ENCODE measurements around the gene FDX2. TPM values are rescaled to one million over a fixed set of nuclear protein-coding genes. Genes with fewer than 3 reads are reported as not detected.

FDX2 gene
- total and polyA plus RNA-seq, 2 of the 4 experiments (the other 2 are of a cell fraction), result 39.8 to 72.0 TPM

DNA sequence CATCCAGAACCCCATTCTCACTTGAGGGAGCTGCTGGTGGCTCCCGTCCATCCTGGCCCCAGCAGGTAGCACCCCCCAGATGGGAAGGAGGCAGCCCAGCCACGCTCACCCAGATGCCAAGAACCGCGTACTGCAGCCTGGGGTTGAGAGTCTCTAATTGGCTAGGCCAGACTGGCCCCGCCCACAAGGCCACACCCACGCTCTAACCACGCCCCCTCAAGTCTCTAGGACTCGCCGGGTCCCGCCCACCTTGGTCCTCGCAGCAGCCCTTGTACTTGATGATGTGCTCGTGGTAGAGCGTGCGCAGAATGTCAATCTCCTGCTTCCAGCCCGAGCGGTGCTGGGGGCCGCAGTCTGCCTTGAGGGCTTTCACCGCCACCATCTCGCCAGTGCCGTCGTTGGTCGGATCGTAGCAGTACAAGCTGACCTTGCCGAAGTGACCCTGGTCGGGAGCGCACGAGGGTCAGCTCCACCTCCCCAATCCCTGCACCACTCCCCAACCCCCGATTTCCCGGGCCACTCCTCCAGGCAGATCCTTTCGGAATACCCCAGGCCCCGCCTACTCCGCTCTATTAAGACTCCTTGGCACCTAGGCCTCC is 38.1 kb upstream of the FDX2 start:
- Histone ChIP-seq H3K27me3 (ENCODE audit: control insufficient read depth, insufficient read depth, low read length) (no peaks in the 10 kb centered on the region), H3K79me1 (ENCODE audit: low read depth in 1 of 2, low read length in 2 of 2) (no peaks in the 10 kb centered on the region), H3K4ac (ENCODE audit: low read depth, low read length) (no peak overlapping the region), H3K4me1 (ENCODE audit: control insufficient read depth, insufficient read depth, low read length) (no peaks in the 10 kb centered on the region), H2BK15ac (ENCODE audit: low read depth, low read length) (no peak overlapping the region), H3K56ac (ENCODE audit: extremely low read depth, insufficient read depth, low read length) (no peak overlapping the region), H4K8ac (ENCODE audit: low read depth in 2 of 2, low read length in 2 of 2) (no peak overlapping the region), H3K4me3 (ENCODE audit: insufficient read depth, low read depth, low read length) (no peak overlapping the region), H2AFZ (replicated peaks; ENCODE audit: low read length, poor library complexity) (no peak overlapping the region), H4K20me1 (ENCODE audit: insufficient read depth, low read length) (no peaks in the 10 kb centered on the region), H3K14ac (replicated peaks; ENCODE audit: low read depth, low read length) (no peak overlapping the region), H3K18ac (ENCODE audit: low read depth, low read length) (no peak overlapping the region), H3K27ac (ENCODE audit: insufficient read depth, low read length) (no peak overlapping the region), H4K5ac (ENCODE audit: low read depth, low read length) (no peak overlapping the region), H2BK120ac (ENCODE audit: low read depth, low read length) (no peak overlapping the region), H2AK5ac (ENCODE audit: low read depth, low read length) (no peak overlapping the region), H3K9me3 (ENCODE audit: control insufficient read depth, insufficient read depth, low read length) (no peaks in the 10 kb centered on the region), H3K9me1 (ENCODE audit: insufficient read depth, low read length) (no peaks in the 10 kb centered on the region), H2BK20ac (ENCODE audit: low read depth, low read length) (no peak overlapping the region), H3K23ac (ENCODE audit: low read depth, low read length) (no peak overlapping the region), H4K91ac (ENCODE audit: insufficient read depth, low read depth, low read length) (no peak overlapping the region), H2AK9ac (replicated peaks; ENCODE audit: low read depth, low read length, poor library complexity) (no peak overlapping the region), H3K36me3 (ENCODE audit: control insufficient read depth, insufficient read depth, low read length) (peaks cover 53% of the 10 kb centered on the region), H2BK5ac (ENCODE audit: low read depth, low read length, poor library complexity, severe bottlenecking) (no peak overlapping the region), H3K9ac (ENCODE audit: low read depth, low read length) (no peak overlapping the region), H3K4me2 (ENCODE audit: low read depth, low read length) (no peak overlapping the region)
- WGBS, 2 experiments (ENCODE audit: extremely low coverage in 2 of 2, insufficient read length in 1 of 2), result 76% methylated on average over 28 of the region's 32 CpGs; no CpG with 5 or more reads in 1 of the 2 experiments
- dilution Hi-C loops (cut with HindIII; ENCODE audit: low sequenced_read_pairs, unreplicated experiment) (no loop called here), in situ Hi-C loops (cut with MboI; ENCODE audit: low sequenced_read_pairs) (no loop called here), intact Hi-C loops (cut with micrococcal nuclease) (no loop called here)
- TF ChIP-seq, protein P1, sequence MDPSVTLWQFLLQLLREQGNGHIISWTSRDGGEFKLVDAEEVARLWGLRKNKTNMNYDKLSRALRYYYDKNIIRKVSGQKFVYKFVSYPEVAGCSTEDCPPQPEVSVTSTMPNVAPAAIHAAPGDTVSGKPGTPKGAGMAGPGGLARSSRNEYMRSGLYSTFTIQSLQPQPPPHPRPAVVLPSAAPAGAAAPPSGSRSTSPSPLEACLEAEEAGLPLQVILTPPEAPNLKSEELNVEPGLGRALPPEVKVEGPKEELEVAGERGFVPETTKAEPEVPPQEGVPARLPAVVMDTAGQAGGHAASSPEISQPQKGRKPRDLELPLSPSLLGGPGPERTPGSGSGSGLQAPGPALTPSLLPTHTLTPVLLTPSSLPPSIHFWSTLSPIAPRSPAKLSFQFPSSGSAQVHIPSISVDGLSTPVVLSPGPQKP (IDR thresholded peaks at IDR 0.05; ENCODE audit: borderline replicate concordance, low read depth, low read length), result no peak
- TF ChIP-seq RFX5 (IDR thresholded peaks at IDR 0.05; ENCODE audit: low read depth, low read length) (no peak), MAFK (IDR thresholded peaks at IDR 0.05; ENCODE audit: low read depth, low read length) (no peak), RCOR1 (IDR thresholded peaks at IDR 0.05; ENCODE audit: insufficient replicate concordance, low read length) (no peak), CHD1 (IDR thresholded peaks at IDR 0.05; ENCODE audit: low read depth, low read length) (no peak), BHLHE40 (IDR thresholded peaks at IDR 0.05; ENCODE audit: low read depth, low read length) (no peak), POLR2A (IDR thresholded peaks at IDR 0.05; ENCODE audit: low read depth, low read length) (no peak), MAZ (IDR thresholded peaks at IDR 0.05; ENCODE audit: borderline replicate concordance, low read depth, low read length) (no peak), SMC3 (IDR thresholded peaks at IDR 0.05; ENCODE audit: low read depth, low read length) (no peak), RAD21 (IDR thresholded peaks at IDR 0.05; ENCODE audit: low read length) (no peak), CEBPB (IDR thresholded peaks at IDR 0.05; ENCODE audit: low read depth, low read length) (no peak), FOS (IDR thresholded peaks at IDR 0.05; ENCODE audit: low read depth, low read length) (no peak)
- TF ChIP-seq, protein P2, sequence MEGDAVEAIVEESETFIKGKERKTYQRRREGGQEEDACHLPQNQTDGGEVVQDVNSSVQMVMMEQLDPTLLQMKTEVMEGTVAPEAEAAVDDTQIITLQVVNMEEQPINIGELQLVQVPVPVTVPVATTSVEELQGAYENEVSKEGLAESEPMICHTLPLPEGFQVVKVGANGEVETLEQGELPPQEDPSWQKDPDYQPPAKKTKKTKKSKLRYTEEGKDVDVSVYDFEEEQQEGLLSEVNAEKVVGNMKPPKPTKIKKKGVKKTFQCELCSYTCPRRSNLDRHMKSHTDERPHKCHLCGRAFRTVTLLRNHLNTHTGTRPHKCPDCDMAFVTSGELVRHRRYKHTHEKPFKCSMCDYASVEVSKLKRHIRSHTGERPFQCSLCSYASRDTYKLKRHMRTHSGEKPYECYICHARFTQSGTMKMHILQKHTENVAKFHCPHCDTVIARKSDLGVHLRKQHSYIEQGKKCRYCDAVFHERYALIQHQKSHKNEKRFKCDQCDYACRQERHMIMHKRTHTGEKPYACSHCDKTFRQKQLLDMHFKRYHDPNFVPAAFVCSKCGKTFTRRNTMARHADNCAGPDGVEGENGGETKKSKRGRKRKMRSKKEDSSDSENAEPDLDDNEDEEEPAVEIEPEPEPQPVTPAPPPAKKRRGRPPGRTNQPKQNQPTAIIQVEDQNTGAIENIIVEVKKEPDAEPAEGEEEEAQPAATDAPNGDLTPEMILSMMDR (conservative IDR thresholded peaks at IDR 0.05; ENCODE audit: low read depth, low read length), result no peak
- TF ChIP-seq, protein P3, sequence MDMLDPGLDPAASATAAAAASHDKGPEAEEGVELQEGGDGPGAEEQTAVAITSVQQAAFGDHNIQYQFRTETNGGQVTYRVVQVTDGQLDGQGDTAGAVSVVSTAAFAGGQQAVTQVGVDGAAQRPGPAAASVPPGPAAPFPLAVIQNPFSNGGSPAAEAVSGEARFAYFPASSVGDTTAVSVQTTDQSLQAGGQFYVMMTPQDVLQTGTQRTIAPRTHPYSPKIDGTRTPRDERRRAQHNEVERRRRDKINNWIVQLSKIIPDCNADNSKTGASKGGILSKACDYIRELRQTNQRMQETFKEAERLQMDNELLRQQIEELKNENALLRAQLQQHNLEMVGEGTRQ (IDR thresholded peaks at IDR 0.05; ENCODE audit: low read depth, low read length), result no peak
- ATAC-seq (ENCODE audit: low read depth), result peak; percentile 64
- DNase-seq, result peak; percentile 17
- CTCF ChIA-PET, result no interaction called here
- POLR2A ChIA-PET (ENCODE audit: unreplicated experiment), result no interaction called here
- BruUV-seq (replicated peaks), result no TSS peak
